Neural cell (in vitro differentiated cells): Measurements from ENCODE around the gene ETV6. TPM values are rescaled to one million over a fixed set of nuclear protein-coding genes. Genes with fewer than 3 reads are reported as not detected.

Source experiments
- H2AFZ ChIP-seq: fragments of 200-600, 300-800 bp; sonication (generic), shearing (Covaris generic); 2 replicates; pipeline ENCODE4 v1.6.0; 2014; ENCODE audit warnings: low read depth, mild to moderate bottlenecking, antibody characterized with exemption, low read length, moderate library complexity
- H3F3A ChIP-seq: fragments of 200-600 bp; shearing (Covaris generic); 2 replicates; pipeline ENCODE4 v1.6.1; 2016; ENCODE audit warnings: mild to moderate bottlenecking, moderate library complexity, mixed read lengths, antibody characterized with exemption, low read length; ENCODE audit not compliant: insufficient read depth, poor library complexity, severe bottlenecking
- H3K27ac ChIP-seq: fragments of 200-600, 300-800 bp; sonication (generic), shearing (Covaris generic); 2 replicates; pipeline ENCODE4 v1.5.1; 2014; ENCODE audit warnings: mild to moderate bottlenecking, low read length, moderate library complexity
- H3K27me3 ChIP-seq: fragments of 300-800, 200-600 bp; sonication (generic), shearing (Covaris generic); 2 replicates; pipeline ENCODE4 v1.6.0; 2014; ENCODE audit warnings: mild to moderate bottlenecking, low read depth, low read length, moderate library complexity; ENCODE audit not compliant: insufficient read depth
- H3K36me3 ChIP-seq: fragments of 300-800, 200-600 bp; sonication (generic), shearing (Covaris generic); 2 replicates; pipeline ENCODE4 v1.5.1; 2014; ENCODE audit warnings: mild to moderate bottlenecking, antibody characterized with exemption, low read length, moderate library complexity; ENCODE audit not compliant: insufficient read depth
- H3K4me2 ChIP-seq: fragments of 300-800, 200-600 bp; sonication (generic), shearing (Covaris generic); 2 replicates; pipeline ENCODE4 v1.6.0; 2014; ENCODE audit warnings: mild to moderate bottlenecking, low read length
- H3K4me3 ChIP-seq: fragments of 300-800, 200-600 bp; sonication (generic), shearing (Covaris generic); 2 replicates; pipeline ENCODE4 v1.5.1; 2014; ENCODE audit warnings: mild to moderate bottlenecking, low read length, moderate library complexity
- H3K79me2 ChIP-seq: fragments of 200-600 bp; shearing (Covaris generic); replicated peaks from 2 replicates; pipeline ENCODE4 v1.6.0; 2014; ENCODE audit warnings: mild to moderate bottlenecking, low read length, moderate library complexity; ENCODE audit not compliant: insufficient read depth
- H3K9ac ChIP-seq: fragments of 300-800, 200-600 bp; sonication (generic), shearing (Covaris generic); 2 replicates; pipeline ENCODE4 v1.6.1; 2016; ENCODE audit warnings: mild to moderate bottlenecking, low read length, mixed read lengths
- H3K9me2 ChIP-seq: fragments of 200-600 bp; shearing (Covaris generic); 2 replicates; pipeline ENCODE4 v1.6.1; 2016; ENCODE audit warnings: mild to moderate bottlenecking, low read length, mixed read lengths; ENCODE audit not compliant: insufficient read depth
- H3K9me3 ChIP-seq: fragments of 200-600, 300-800 bp; sonication (generic), shearing (Covaris generic); 2 replicates; pipeline ENCODE4 v1.6.1; 2016; ENCODE audit warnings: mild to moderate bottlenecking, mixed run types, low read length, moderate library complexity, mixed read lengths
- H4K20me1 ChIP-seq: fragments of 200-600 bp; shearing (Covaris generic); 2 replicates; pipeline ENCODE4 v1.6.1; 2016; ENCODE audit warnings: mild to moderate bottlenecking, mixed run types; ENCODE audit not compliant: insufficient read depth
- EP300 ChIP-seq: fragments of 450-650 bp; conservative IDR thresholded peaks from 2 replicates; pipeline ENCODE4 v1.6.1; 2014; ENCODE audit warnings: antibody characterized with exemption, mild to moderate bottlenecking, moderate library complexity; ENCODE audit not compliant: poor library complexity, severe bottlenecking
- EZH2 ChIP-seq: fragments of 200-600, 300-800 bp; shearing (Covaris generic), sonication (generic); IDR thresholded peaks from 2 replicates; pipeline ENCODE4 v1.6.1; 2014; ENCODE audit warnings: antibody characterized with exemption, low read length, borderline replicate concordance, mild to moderate bottlenecking; ENCODE audit not compliant: insufficient read depth, poor library complexity, severe bottlenecking
- MXI1 ChIP-seq: fragments of 450-650 bp; conservative IDR thresholded peaks from 2 replicates; pipeline ENCODE4 v1.6.1; 2014; ENCODE audit warnings: antibody characterized with exemption, mild to moderate bottlenecking; ENCODE audit not compliant: poor library complexity, severe bottlenecking
- POLR2AphosphoS5 ChIP-seq: IDR thresholded peaks from 2 replicates; pipeline ENCODE4 v1.6.1; 2012
- RAD21 ChIP-seq: fragments of 450-650 bp; conservative IDR thresholded peaks from 2 replicates; pipeline ENCODE4 v1.6.1; 2014; ENCODE audit warnings: antibody characterized with exemption, mild to moderate bottlenecking, moderate library complexity
- SMC3 ChIP-seq: fragments of 450-650 bp; conservative IDR thresholded peaks from 2 replicates; pipeline ENCODE4 v1.6.1; 2014; ENCODE audit warnings: antibody characterized with exemption, mild to moderate bottlenecking, moderate library complexity; ENCODE audit not compliant: poor library complexity
- TAF1 ChIP-seq: IDR thresholded peaks from 2 replicates; pipeline ENCODE4 v1.6.1; 2012; ENCODE audit warnings: low read depth
- polyA plus RNA-seq: library from polyadenylated mRNA; depleted of rRNA; stranded (reverse); fragments of >200 nt; gene quantifications from 2 replicates; pipeline ENCODE4 v1.2.3, GENCODE V29; 2014
- TF ChIP-seq, protein P1 (sequence below): fragments of 450-650 bp; IDR thresholded peaks from 2 replicates; pipeline ENCODE4 v1.5.1; 2014; ENCODE audit warnings: antibody characterized with exemption, mild to moderate bottlenecking, moderate library complexity; ENCODE audit not compliant: poor library complexity, severe bottlenecking
- TF ChIP-seq, protein P2 (sequence below): IDR thresholded peaks from 2 replicates; pipeline ENCODE4 v1.6.1; 2012; ENCODE audit warnings: borderline replicate concordance

Gene ETV6
- polyA plus RNA-seq, 1 donor from 2014 or later: 1.6 TPM

DNA sequence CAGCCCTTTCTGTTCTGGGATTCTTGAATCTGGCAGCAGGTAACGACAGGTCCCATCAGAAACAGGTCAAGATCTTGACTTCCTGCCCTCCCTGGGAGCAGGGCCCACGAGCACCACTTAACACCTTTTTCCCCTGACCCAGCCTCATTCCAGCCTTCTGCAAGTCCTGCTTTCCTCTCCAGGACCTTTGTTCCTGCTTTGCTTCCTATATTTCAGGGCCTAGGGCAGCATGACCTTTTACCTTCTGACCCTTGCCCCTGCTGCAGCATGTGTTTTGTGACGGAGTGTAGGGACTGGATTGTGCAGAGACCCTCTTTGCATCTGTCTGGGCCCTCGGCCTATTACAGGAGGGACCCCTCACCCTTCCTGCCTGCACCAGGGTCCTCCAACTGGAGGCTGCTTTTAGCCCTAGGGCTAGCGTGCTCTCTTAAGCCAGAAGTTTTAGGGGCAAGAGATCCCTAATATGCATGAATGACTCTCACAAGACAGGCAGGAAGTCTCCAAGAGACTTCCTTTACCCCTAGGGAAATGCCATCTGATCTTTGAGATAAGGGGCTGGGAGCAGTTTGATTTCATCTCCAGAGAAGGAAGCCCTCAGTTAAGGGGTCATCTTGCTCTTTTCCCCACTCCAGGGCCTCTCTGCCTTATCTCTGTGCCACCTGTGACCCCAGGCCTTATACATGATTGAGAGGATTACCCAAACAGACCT lies 211.8 kb downstream of the ETV6 start:
- no peak for TF ChIP-seq MXI1
- no peaks in the 10 kb centered on the region for H3K79me2 ChIP-seq
- no peaks in the 10 kb centered on the region for H4K20me1 ChIP-seq
- no peaks in the 10 kb centered on the region for H3K36me3 ChIP-seq
- no peak overlapping the region for H3K4me2 ChIP-seq
- no peak overlapping the region for H2AFZ ChIP-seq
- H3K9ac ChIP-seq: no peak overlapping the region
- H3K4me3 ChIP-seq: no peak overlapping the region
- no peaks in the 10 kb centered on the region for H3K9me2 ChIP-seq
- H3F3A ChIP-seq: no peaks in the 10 kb centered on the region
- no peaks in the 10 kb centered on the region for H3K27me3 ChIP-seq
- no peak overlapping the region for H3K27ac ChIP-seq
- no peaks in the 10 kb centered on the region for H3K9me3 ChIP-seq

DNA sequence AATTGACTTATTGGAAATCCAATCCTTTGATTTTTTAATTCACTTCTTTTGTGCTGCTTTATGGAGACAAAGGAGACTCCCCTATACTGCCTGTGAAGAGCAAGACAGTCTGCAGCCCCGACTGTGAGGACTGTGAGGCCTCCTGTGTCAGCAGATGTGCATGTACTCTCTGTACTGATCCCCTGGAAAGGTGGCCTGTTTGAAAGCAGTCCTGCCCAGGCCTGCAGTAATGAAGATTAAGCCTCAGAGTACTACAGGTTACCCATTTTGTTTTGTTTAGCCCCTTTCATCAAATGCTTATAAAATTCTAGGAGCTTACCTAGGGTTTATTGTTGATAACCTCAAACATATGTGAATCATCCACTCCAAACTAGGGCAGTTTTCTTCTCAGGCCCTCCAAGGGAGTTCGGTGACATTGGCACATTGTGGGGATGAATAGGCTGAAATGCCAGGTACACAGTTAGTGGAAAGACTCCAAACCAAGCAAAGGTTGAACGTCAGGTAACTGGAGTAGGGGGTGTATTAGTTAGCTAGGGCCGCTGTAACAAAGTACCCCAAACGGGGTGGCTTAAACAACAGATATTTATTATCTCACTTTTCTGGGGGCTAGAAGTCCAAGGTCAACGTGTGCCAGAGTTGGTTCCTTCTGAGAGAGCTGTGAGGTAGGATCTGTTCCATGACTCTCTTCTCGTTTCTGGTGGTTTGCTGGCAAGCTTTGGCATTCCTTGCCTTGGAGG lies 212.6 kb downstream of the ETV6 start:
- Histone ChIP-seq H3K36me3 (no peaks in the 10 kb centered on the region), H3K9me3 (no peaks in the 10 kb centered on the region), H4K20me1 (no peaks in the 10 kb centered on the region), H2AFZ (no peak overlapping the region), H3K79me2 (no peaks in the 10 kb centered on the region), H3K4me3 (no peak overlapping the region), H3F3A (no peaks in the 10 kb centered on the region), H3K27ac (no peak overlapping the region), H3K27me3 (no peaks in the 10 kb centered on the region), H3K9me2 (no peaks in the 10 kb centered on the region), H3K9ac (no peak overlapping the region), H3K4me2 (no peak overlapping the region)
- TF ChIP-seq, protein P1, sequence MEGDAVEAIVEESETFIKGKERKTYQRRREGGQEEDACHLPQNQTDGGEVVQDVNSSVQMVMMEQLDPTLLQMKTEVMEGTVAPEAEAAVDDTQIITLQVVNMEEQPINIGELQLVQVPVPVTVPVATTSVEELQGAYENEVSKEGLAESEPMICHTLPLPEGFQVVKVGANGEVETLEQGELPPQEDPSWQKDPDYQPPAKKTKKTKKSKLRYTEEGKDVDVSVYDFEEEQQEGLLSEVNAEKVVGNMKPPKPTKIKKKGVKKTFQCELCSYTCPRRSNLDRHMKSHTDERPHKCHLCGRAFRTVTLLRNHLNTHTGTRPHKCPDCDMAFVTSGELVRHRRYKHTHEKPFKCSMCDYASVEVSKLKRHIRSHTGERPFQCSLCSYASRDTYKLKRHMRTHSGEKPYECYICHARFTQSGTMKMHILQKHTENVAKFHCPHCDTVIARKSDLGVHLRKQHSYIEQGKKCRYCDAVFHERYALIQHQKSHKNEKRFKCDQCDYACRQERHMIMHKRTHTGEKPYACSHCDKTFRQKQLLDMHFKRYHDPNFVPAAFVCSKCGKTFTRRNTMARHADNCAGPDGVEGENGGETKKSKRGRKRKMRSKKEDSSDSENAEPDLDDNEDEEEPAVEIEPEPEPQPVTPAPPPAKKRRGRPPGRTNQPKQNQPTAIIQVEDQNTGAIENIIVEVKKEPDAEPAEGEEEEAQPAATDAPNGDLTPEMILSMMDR: no peak
- TF ChIP-seq TAF1 (no peak), RAD21 (no peak), POLR2AphosphoS5 (no peak), EP300 (no peak), MXI1 (no peak), EZH2 (no peak), SMC3 (no peak)
- TF ChIP-seq, protein P2, sequence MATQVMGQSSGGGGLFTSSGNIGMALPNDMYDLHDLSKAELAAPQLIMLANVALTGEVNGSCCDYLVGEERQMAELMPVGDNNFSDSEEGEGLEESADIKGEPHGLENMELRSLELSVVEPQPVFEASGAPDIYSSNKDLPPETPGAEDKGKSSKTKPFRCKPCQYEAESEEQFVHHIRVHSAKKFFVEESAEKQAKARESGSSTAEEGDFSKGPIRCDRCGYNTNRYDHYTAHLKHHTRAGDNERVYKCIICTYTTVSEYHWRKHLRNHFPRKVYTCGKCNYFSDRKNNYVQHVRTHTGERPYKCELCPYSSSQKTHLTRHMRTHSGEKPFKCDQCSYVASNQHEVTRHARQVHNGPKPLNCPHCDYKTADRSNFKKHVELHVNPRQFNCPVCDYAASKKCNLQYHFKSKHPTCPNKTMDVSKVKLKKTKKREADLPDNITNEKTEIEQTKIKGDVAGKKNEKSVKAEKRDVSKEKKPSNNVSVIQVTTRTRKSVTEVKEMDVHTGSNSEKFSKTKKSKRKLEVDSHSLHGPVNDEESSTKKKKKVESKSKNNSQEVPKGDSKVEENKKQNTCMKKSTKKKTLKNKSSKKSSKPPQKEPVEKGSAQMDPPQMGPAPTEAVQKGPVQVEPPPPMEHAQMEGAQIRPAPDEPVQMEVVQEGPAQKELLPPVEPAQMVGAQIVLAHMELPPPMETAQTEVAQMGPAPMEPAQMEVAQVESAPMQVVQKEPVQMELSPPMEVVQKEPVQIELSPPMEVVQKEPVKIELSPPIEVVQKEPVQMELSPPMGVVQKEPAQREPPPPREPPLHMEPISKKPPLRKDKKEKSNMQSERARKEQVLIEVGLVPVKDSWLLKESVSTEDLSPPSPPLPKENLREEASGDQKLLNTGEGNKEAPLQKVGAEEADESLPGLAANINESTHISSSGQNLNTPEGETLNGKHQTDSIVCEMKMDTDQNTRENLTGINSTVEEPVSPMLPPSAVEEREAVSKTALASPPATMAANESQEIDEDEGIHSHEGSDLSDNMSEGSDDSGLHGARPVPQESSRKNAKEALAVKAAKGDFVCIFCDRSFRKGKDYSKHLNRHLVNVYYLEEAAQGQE: no peak
